Measurements from ENCODE around the gene GRK4.

DNA sequence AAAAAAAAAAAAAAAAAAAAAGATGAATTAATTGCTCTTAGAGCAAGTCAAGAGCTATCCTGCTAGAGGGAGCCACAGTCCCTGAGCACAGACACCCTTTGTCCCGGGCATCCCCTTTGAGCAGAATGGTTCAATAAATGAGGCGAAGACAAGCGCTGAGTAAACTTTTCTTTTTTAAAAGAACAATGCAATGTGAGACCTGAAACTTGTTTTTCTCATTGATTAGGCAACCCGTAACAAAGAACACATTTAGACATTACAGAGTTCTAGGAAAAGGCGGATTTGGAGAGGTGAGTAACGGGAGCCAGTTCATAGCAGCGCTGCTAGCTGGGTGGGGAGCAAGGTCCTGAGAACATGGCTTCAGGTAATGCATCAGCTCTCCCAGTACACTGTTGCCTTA is 46.1 kb downstream of the GRK4 start:
- TF ChIP-seq, protein P1, sequence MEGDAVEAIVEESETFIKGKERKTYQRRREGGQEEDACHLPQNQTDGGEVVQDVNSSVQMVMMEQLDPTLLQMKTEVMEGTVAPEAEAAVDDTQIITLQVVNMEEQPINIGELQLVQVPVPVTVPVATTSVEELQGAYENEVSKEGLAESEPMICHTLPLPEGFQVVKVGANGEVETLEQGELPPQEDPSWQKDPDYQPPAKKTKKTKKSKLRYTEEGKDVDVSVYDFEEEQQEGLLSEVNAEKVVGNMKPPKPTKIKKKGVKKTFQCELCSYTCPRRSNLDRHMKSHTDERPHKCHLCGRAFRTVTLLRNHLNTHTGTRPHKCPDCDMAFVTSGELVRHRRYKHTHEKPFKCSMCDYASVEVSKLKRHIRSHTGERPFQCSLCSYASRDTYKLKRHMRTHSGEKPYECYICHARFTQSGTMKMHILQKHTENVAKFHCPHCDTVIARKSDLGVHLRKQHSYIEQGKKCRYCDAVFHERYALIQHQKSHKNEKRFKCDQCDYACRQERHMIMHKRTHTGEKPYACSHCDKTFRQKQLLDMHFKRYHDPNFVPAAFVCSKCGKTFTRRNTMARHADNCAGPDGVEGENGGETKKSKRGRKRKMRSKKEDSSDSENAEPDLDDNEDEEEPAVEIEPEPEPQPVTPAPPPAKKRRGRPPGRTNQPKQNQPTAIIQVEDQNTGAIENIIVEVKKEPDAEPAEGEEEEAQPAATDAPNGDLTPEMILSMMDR (conservative IDR thresholded peaks at IDR 0.05; ENCODE audit: low read depth, low read length), result peak; percentile 24; the same call in 1 of the 2 replicates
- TF ChIP-seq POLR2A (IDR thresholded peaks at IDR 0.05; ENCODE audit: low read depth, low read length) (no peak), MXI1 (IDR thresholded peaks at IDR 0.05; ENCODE audit: borderline replicate concordance, low read depth, low read length) (no peak), MAFK (IDR thresholded peaks at IDR 0.05; ENCODE audit: low read depth, low read length) (no peak), CEBPB (IDR thresholded peaks at IDR 0.05; ENCODE audit: low read depth, low read length) (no peak), BHLHE40 (IDR thresholded peaks at IDR 0.05; ENCODE audit: low read depth, low read length) (no peak)
- TF ChIP-seq, protein P2, sequence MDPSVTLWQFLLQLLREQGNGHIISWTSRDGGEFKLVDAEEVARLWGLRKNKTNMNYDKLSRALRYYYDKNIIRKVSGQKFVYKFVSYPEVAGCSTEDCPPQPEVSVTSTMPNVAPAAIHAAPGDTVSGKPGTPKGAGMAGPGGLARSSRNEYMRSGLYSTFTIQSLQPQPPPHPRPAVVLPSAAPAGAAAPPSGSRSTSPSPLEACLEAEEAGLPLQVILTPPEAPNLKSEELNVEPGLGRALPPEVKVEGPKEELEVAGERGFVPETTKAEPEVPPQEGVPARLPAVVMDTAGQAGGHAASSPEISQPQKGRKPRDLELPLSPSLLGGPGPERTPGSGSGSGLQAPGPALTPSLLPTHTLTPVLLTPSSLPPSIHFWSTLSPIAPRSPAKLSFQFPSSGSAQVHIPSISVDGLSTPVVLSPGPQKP (IDR thresholded peaks at IDR 0.05; ENCODE audit: borderline replicate concordance, low read depth, low read length), result no peak
